Activated CD8-positive, alpha-beta memory T cell treated with anti-CD3 and anti-CD28 coated beads for 48 hours (primary cell): ENCODE data around the gene DNAAF1.
"Not testable (repeated sequence)": the region's sequence is repeated elsewhere in the genome, so short reads cannot be mapped to it uniquely, and the experiment has no call there.

Source experiments
- DNase-seq, 3 experiments: peaks; one replicate each; pipeline ENCODE4 v3.0.0-alpha.2; 2020; ENCODE audit warnings: low read depth in 2 of 3, low spot score in 2 of 3

Gene DNAAF1

DNA sequence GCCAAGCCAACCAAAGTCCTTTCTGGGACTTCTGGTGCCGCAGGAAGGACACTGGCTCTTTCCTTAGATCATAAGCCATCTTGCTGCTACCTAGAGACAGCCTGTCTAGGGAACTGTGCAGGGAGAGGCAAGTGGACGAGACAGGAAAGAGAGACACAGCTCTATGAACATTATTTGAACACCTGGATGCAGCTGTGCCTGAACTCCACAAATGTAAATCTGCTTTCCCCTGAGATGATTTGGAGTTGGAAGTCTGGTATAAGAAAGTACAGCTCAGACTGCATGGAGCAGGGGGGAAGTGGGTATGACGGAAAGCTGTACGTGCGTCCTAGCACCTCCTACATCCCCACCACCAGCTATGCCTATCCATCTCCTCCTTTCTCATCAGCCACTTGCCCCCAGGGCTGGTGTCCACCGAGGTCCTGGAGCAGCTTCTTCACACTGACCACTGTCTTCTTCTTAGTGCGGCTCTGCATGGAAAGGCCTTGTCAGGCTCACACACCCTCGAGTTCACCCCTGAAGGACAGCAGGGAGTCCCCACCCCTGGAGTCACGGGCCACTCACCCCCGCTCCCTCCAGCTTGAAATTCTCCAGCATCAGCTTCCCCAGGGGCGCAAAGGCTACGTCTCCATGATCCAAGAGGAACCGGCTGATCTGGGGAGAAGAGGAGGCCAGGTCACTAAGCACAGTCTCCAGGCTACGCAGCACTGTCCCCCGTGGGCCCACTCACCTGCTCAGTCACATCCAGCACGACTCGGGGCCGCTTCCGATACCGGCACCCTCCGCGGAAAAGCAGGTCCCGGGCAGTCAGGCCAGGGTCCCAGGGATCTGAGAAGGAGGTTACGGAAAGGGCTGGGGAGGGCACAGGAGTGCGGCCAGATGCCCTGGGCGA lies 37.8 kb downstream of the DNAAF1 start:
- DNase-seq: no peak

DNA sequence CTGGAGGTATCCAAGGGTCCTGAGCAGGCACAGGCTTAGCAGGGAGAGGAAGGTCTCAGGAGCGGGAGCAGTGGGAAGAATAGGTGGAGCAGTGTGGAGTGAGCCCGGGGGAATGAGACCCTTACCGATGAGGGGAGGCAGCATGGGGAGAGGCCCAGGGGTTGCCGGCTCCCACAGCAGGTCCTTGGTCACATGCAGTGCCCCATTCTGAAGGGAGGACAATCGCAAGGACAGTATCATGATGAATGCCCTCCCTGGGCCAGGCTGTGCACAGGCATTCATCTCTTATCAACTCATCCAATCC lies 38.4 kb downstream of the DNAAF1 start:
- no peak for DNase-seq

GRCh38 chr16:84183911-84184591 lies 38.9 kb downstream of the DNAAF1 start:
- no peak for DNase-seq

GRCh38 chr16:84184775-84185174 lies 39.7 kb downstream of the DNAAF1 start:
- DNase-seq: no peak

GRCh38 chr16:84186685-84187437 lies 41.8 kb downstream of the DNAAF1 start, which contains the start of gene TAF1C:
Gene TAF1C (minus strand): TSS chr16:84187057. CDS start chr16:84184988, 2,069 bp downstream.
- DNase-seq: peak; percentile 76 to 91 (median 85)

- no peak for DNase-seq
Measured at GRCh38 chr16:84190731-84191388, 45.8 kb downstream of the DNAAF1 start, which contains the start of gene ADAD2. Gene ADAD2 (plus strand): TSS chr16:84191157. CDS start chr16:84191231, 74 bp downstream.

DNA sequence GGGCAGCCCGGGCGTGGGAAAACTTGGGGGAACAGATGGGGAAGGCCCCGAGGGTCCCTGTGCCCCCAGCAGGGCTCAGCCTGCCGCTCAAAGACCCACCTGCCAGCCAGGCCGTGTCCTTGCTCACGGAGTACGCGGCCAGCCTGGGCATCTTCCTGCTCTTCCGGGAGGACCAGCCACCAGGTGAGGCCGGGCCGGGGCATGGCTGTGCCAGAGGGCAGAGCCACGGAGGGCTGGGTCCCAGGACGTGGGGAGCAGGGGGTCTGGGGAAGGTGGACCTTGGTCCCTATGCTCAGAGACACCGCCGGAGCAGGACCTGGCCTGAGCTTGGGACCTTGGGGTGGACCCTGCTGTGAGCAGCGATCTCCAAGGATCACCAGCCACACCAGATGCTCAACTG lies 46.4 kb downstream of the DNAAF1 start:
- DNase-seq: no peak

DNA sequence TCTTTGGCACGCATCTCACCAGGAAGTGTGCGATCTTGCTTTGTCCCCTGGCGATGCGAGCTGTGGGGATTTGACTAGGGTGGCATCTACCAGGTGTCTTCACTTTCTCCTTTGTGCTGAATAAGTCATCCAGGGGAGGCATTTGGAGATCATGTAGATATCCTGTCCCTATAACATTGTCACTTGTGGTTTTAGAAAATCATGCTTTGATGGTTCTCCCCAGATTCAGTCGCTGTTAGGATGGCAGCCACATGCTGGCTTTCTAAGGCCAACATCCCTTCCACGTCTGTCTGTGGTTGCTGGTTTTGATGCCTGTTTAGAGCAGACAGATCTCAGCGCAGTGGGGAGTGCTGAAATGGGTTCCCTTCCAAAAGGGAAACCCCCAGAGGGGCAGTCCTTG lies 48.4 kb downstream of the DNAAF1 start:
- no peak for DNase-seq

DNA sequence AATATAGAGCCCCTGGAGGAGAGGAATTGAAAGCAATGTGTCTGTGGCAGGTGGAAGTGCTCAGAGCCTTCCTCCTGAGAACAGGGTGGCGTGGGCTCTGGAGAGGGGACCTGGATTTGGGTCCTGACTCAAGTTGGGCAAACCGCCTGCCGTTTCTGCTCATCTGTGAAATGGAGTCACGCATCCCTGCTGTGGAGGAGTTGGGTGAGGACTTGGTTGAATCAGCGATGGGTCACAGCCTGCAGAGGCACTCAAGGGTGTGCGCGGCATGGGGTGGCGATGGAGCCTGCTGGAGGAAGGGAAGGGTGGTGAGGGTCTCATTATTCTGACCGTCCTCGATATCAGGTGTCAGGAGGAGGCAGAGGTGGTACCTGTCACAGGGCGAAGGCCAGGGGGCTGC lies 48.9 kb downstream of the DNAAF1 start:
- DNase-seq: no peak

- DNase-seq: no peak
Measured at GRCh38 chr16:84194470-84195200, 49.5 kb downstream of the DNAAF1 start.

DNA sequence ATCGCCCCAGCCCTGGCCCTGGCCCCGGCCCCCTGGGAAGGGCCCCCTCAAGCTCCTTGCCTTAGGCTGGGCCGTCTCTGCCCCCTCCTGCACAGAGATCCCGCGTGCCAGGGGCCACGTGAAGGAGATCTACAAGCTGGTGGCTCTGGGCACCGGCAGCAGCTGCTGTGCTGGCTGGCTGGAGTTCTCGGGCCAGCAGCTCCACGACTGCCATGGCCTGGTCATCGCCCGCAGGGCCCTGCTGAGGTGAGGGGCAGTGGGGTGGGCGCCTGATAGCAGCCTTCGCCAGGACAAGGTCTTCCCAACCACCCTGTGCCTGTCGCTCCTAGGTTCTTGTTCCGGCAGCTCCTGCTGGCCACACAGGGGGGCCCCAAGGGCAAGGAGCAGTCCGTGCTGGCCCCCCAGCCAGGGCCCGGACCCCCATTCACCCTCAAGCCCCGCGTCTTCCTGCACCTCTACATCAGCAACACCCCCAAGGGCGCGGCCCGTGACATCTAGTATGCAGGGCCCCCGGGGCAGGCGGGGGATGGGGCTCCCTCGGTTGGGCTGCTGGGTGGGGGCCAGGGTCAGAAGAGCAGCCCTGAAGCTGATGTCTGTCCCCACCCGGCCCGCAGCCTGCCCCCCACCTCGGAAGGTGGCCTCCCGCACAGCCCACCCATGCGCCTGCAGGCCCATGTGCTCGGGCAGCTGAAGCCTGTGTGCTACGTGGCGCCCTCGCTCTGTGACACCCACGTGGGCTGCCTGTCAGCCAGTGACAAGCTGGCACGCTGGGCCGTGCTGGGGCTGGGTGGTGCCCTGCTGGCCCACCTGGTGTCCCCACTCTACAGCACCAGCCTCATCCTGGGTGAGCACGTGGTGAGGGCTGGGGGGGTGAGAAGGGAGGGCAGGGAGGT lies 50.3 kb downstream of the DNAAF1 start:
- no peak for DNase-seq

DNA sequence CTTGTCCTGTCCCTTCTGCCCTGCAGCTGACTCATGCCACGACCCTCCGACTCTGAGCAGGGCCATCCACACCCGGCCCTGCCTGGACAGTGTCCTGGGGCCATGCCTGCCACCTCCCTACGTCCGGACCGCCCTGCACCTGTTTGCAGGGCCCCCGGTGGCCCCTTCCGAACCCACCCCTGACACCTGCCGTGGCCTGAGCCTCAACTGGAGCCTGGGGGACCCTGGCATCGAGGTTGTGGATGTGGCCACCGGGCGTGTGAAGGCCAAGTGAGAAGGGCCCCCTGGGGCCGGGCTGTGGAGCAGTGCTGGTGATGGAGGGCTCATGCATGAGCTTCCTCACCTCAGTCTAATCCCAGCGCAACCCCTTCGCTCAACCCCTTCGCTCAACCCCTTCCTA lies 51.0 kb downstream of the DNAAF1 start:
- DNase-seq: no peak

- DNase-seq: no peak
Measured at GRCh38 chr16:84196727-84197394, 51.8 kb downstream of the DNAAF1 start.

GRCh38 chr16:84197466-84198128 lies 52.5 kb downstream of the DNAAF1 start:
- DNase-seq: no peak

DNA sequence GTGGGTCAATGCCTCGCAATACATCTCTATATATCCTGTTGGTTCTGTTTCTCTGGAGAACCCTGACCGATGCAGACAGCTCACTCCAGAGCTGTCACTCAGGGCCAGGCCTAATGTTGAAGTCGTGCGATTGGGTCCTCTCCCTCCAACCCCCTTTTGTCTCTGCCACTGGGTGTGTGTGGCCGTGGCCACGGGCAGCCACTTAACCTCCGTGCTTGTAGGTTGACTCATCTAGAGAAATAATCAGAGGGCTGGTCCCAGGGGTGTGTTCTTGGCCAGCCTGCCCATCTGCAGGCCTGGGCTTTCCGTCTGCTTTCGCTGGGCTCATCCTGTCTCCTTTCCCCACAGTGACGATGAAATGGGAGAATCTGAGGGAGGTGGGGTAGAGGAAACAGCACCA lies 53.3 kb downstream of the DNAAF1 start:
- DNase-seq: no peak

- DNase-seq: no peak
Measured at GRCh38 chr16:84199097-84199496, 54.0 kb downstream of the DNAAF1 start.

DNA sequence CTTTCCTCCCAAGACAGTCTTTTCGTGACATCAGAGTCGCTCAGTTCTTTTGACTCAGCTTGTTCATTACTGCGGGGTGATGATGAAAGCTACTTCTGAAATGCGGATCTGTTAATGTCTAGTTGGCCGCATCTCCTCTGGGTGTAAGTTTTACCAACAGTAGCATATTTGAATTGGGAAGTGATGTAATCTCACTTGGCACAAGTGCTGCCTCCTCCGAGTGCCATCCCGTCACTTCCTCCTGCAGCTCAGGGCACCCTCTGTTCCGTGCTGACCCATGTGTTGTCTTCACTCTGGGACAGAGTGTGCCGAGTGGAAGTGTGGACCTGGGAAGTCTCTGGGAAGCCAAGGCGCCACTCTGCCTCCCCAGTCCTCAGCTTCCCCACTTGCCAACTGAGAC lies 54.8 kb downstream of the DNAAF1 start:
- DNase-seq: no peak

GRCh38 chr16:84204551-84204950 lies 59.4 kb downstream of the DNAAF1 start:
- DNase-seq: not testable (repeated sequence)
